ENCODE measurements around the gene FGFR3.

- TF ChIP-seq CTCF (IDR thresholded peaks at IDR 0.05; ENCODE audit: low read depth, low read length): no peak
- TF ChIP-seq POLR2A (IDR thresholded peaks at IDR 0.05; ENCODE audit: extremely low read depth, insufficient read length): no peak
- no peak for TF ChIP-seq MAX (IDR thresholded peaks at IDR 0.05; ENCODE audit: low read depth, low read length)
- no peak for TF ChIP-seq MYC (IDR thresholded peaks at IDR 0.05; ENCODE audit: low read depth, low read length)
Measured at GRCh38 chr4:1813915-1814314, 20.8 kb downstream of the FGFR3 start.

Data from NB4 (cell line).